ENCODE data around the gene DYNC1I1. TPM values are rescaled to one million over a fixed set of nuclear protein-coding genes. Genes with fewer than 3 reads are reported as not detected.

Gene DYNC1I1
- total RNA-seq, 2 donors from 2014 or later = not detected

- Mint-ChIP-seq H3K9me3 (peaks cover 5% of the 10 kb centered on the region), H3K27ac (no peak overlapping the region)
Measured at GRCh38 chr7:95883217-95883616, 110.9 kb downstream of the DYNC1I1 start.

DNA sequence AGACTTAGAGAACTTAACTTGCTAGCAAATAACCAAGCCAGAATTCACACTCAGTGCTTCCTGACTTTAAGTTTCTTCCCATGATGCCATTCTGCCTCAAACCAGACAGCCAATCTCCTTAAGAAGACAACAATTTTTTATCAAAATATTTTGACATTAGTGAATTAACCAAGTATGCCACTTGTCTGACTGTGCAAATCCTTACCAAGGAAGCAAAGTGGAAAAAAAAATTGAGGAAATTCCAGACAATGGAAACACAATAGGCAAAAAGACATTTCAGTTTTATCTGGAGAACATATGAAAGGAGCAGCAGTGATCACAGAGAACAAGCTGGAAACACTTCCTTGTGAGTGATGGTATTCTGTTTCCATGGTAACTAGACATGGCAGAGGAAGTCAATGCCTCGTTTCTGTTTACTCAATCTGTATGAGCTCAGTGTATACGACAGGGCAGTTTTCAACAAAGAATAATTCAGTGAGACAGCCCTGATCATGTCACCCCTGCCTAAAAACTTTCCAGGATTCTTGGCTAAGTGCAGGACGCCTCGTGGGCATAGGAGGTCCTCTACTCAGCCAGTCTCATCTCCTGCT lies 114.2 kb downstream of the DYNC1I1 start:
- no peak for DNase-seq (ENCODE audit: low spot score)
- no peaks in the 10 kb centered on the region for H3K4me1 Mint-ChIP-seq (ENCODE audit: low read depth in 2 of 2)
- no peak overlapping the region for H3K4me3 Mint-ChIP-seq
- H3K36me3 Mint-ChIP-seq = no peaks in the 10 kb centered on the region
- ATAC-seq = no peak
- H3K27ac Mint-ChIP-seq = no peak overlapping the region
- no peaks in the 10 kb centered on the region for H3K9me3 Mint-ChIP-seq
- H3K27me3 Mint-ChIP-seq = peaks cover 8 to 27% of the 10 kb centered on the region in 2 donors

More at GRCh38 chr7:95883217-95883616, 110.9 kb downstream of the DYNC1I1 start:
- H3K4me1 Mint-ChIP-seq (ENCODE audit: low read depth in 2 of 2) = no peaks in the 10 kb centered on the region
- H3K4me3 Mint-ChIP-seq = no peak overlapping the region
- no peak for ATAC-seq
- H3K36me3 Mint-ChIP-seq = no peaks in the 10 kb centered on the region
- peaks cover 12 to 39% of the 10 kb centered on the region in 2 donors for H3K27me3 Mint-ChIP-seq
- DNase-seq (ENCODE audit: low spot score) = no peak

GRCh38 chr7:95893484-95893883 lies 121.1 kb downstream of the DYNC1I1 start:
- ATAC-seq (no peak), DNase-seq (ENCODE audit: low spot score) (no peak)
- Mint-ChIP-seq H3K27me3 (peaks cover 10 to 14% of the 10 kb centered on the region in 2 donors), H3K27ac (no peak overlapping the region), H3K36me3 (no peaks in the 10 kb centered on the region), H3K4me1 (ENCODE audit: low read depth in 2 of 2) (no peaks in the 10 kb centered on the region), H3K9me3 (no peaks in the 10 kb centered on the region), H3K4me3 (no peak overlapping the region)

GRCh38 chr7:95897557-95898251 lies 125.3 kb downstream of the DYNC1I1 start:
- Mint-ChIP-seq H3K4me1 (ENCODE audit: low read depth in 2 of 2) (no peaks in the 10 kb centered on the region), H3K27ac (no peak overlapping the region), H3K36me3 (no peaks in the 10 kb centered on the region), H3K4me3 (no peak overlapping the region), H3K9me3 (no peaks in the 10 kb centered on the region), H3K27me3 (peaks cover 7% of the 10 kb centered on the region in 2 donors)
- no peak for DNase-seq (ENCODE audit: low spot score)
- ATAC-seq = no peak

DNA sequence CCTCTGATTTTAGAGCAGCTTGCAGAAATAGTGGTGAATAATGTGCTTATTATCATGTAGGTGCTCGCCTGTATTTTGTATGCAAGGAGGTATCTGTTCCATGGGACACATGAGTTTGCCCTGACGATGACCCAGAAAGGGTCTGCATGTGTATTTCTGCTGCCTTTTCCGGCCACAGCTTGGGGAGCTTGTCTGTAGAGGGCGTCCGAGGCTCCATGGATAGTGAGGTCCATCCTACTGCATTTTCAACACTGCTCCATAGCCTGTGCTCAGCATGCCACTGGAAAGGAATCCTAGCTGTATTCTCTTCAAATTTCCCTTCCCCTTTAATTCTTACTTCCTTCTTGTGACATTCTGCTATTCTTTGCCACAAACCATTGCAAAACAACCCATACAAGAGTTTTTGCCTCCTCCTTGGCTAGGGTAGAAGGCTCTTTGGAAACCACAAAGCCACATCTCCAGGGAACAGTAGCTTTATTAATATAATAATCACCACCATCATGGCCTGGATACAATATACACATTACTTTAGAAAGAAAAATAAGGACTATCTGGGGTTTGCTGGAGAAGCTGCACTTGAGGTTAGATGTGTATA lies 127.7 kb downstream of the DYNC1I1 start:
- Mint-ChIP-seq H3K9me3 (no peaks in the 10 kb centered on the region), H3K4me1 (ENCODE audit: low read depth in 2 of 2) (no peaks in the 10 kb centered on the region), H3K27ac (no peak overlapping the region), H3K27me3 (peaks cover 8 to 16% of the 10 kb centered on the region in 2 donors), H3K36me3 (no peaks in the 10 kb centered on the region), H3K4me3 (no peak overlapping the region)
- DNase-seq (ENCODE audit: low spot score) (no peak), ATAC-seq (no peak)

GRCh38 chr7:95901006-95901405 lies 128.7 kb downstream of the DYNC1I1 start:
- Mint-ChIP-seq H3K9me3 (no peaks in the 10 kb centered on the region), H3K27me3 (peaks cover 8 to 16% of the 10 kb centered on the region in 2 donors), H3K4me1 (ENCODE audit: low read depth in 2 of 2) (no peaks in the 10 kb centered on the region), H3K4me3 (no peak overlapping the region), H3K36me3 (no peaks in the 10 kb centered on the region), H3K27ac (no peak overlapping the region)
- DNase-seq (ENCODE audit: low spot score) (no peak), ATAC-seq (no peak)

- H3K4me3 Mint-ChIP-seq = no peak overlapping the region
- H3K27me3 Mint-ChIP-seq = peaks cover 14 to 17% of the 10 kb centered on the region in 2 donors
- no peaks in the 10 kb centered on the region for H3K36me3 Mint-ChIP-seq
- DNase-seq (ENCODE audit: low spot score) (no peak), ATAC-seq (no peak)
- H3K27ac Mint-ChIP-seq = no peak overlapping the region
- H3K9me3 Mint-ChIP-seq = no peaks in the 10 kb centered on the region
- no peaks in the 10 kb centered on the region for H3K4me1 Mint-ChIP-seq (ENCODE audit: low read depth in 2 of 2)
Measured at GRCh38 chr7:95904099-95904498, 131.7 kb downstream of the DYNC1I1 start.

- ATAC-seq = no peak
- H3K4me3 Mint-ChIP-seq = no peak overlapping the region
- no peak overlapping the region for H3K27ac Mint-ChIP-seq
- H3K27me3 Mint-ChIP-seq = peaks cover 18 to 20% of the 10 kb centered on the region in 2 donors
- no peak for DNase-seq (ENCODE audit: low spot score)
- H3K9me3 Mint-ChIP-seq = no peaks in the 10 kb centered on the region
- H3K36me3 Mint-ChIP-seq = no peaks in the 10 kb centered on the region
- H3K4me1 Mint-ChIP-seq (ENCODE audit: low read depth in 2 of 2) = no peaks in the 10 kb centered on the region
Measured at GRCh38 chr7:95905167-95905566, 132.8 kb downstream of the DYNC1I1 start.

- Mint-ChIP-seq H3K4me3 (no peak overlapping the region), H3K27me3 (peaks cover 24 to 33% of the 10 kb centered on the region in 2 donors), H3K4me1 (ENCODE audit: low read depth in 2 of 2) (no peaks in the 10 kb centered on the region), H3K27ac (no peak overlapping the region), H3K9me3 (no peaks in the 10 kb centered on the region), H3K36me3 (no peaks in the 10 kb centered on the region)
- ATAC-seq (no peak), DNase-seq (ENCODE audit: low spot score) (no peak)
Measured at GRCh38 chr7:95906851-95907250, 134.5 kb downstream of the DYNC1I1 start.

- Mint-ChIP-seq H3K36me3 (no peaks in the 10 kb centered on the region), H3K27ac (no peak overlapping the region), H3K9me3 (no peaks in the 10 kb centered on the region), H3K4me3 (no peak overlapping the region), H3K4me1 (ENCODE audit: low read depth in 2 of 2) (no peaks in the 10 kb centered on the region), H3K27me3 (peaks cover 24 to 33% of the 10 kb centered on the region in 2 donors)
- ATAC-seq (no peak), DNase-seq (ENCODE audit: low spot score) (no peak)
Measured at GRCh38 chr7:95907337-95907736, 135.0 kb downstream of the DYNC1I1 start.

DNA sequence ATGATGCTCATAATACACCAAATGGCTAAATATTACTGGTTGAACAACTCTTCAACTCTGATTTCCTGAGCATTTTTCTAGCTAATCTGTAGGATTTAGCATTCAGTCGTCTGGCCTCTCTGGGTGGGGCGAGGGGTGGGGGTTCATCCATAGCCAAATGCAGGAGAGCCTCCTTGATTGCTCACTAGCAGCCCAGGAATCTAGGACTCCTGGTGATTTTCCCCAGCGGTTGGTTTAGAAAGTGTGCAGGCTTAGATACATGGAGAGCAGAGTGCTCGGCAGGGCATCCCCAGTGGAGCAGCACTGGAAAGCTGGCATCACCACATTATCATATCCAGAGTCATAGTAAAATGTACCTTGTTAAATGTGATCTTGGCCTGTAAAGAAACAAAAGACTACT lies 136.1 kb downstream of the DYNC1I1 start:
- no peak overlapping the region for H3K4me3 Mint-ChIP-seq
- H3K27me3 Mint-ChIP-seq = peaks cover 27 to 31% of the 10 kb centered on the region in 2 donors
- DNase-seq (ENCODE audit: low spot score) (no peak), ATAC-seq (no peak)
- no peaks in the 10 kb centered on the region for H3K9me3 Mint-ChIP-seq
- no peaks in the 10 kb centered on the region for H3K4me1 Mint-ChIP-seq (ENCODE audit: low read depth in 2 of 2)
- H3K36me3 Mint-ChIP-seq = no peaks in the 10 kb centered on the region
- no peak overlapping the region for H3K27ac Mint-ChIP-seq

DNA sequence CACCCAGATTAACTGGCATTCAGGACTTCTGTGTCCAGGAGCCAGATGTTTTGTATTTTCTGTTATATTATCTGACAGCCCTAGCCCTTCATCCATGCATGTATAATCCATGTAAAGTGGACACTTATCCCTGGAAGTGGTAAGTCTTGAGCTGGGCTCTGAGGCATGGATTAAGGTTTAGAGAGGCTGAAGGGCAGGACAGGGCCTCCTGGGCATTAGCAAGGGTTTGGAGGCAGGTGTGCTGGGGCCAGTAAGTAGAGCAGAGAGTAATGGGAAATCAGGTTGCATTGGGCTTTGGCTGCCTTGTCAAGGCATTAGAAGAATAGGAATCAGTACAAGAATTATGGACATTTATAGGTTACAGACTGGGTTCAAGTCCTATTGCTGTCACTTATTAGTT lies 138.0 kb downstream of the DYNC1I1 start:
- ATAC-seq (no peak), DNase-seq (ENCODE audit: low spot score) (no peak)
- H3K36me3 Mint-ChIP-seq = no peaks in the 10 kb centered on the region
- H3K27ac Mint-ChIP-seq = no peak overlapping the region
- H3K4me1 Mint-ChIP-seq (ENCODE audit: low read depth in 2 of 2) = no peaks in the 10 kb centered on the region
- peaks cover 24 to 26% of the 10 kb centered on the region in 2 donors for H3K27me3 Mint-ChIP-seq
- H3K9me3 Mint-ChIP-seq = no peaks in the 10 kb centered on the region
- H3K4me3 Mint-ChIP-seq = no peak overlapping the region

- ATAC-seq (no peak), DNase-seq (ENCODE audit: low spot score) (no peak)
- H3K9me3 Mint-ChIP-seq = no peaks in the 10 kb centered on the region
- no peak overlapping the region for H3K4me3 Mint-ChIP-seq
- H3K27me3 Mint-ChIP-seq = peaks cover 7 to 14% of the 10 kb centered on the region in 2 donors
- no peaks in the 10 kb centered on the region for H3K36me3 Mint-ChIP-seq
- H3K27ac Mint-ChIP-seq = no peak overlapping the region
- peaks cover 5 to 6% of the 10 kb centered on the region in 2 donors for H3K4me1 Mint-ChIP-seq (ENCODE audit: low read depth in 2 of 2)
Measured at GRCh38 chr7:95915731-95916130, 143.4 kb downstream of the DYNC1I1 start.

GRCh38 chr7:95916573-95917297 lies 144.4 kb downstream of the DYNC1I1 start:
- DNase-seq (ENCODE audit: low spot score) = peak; percentile 69
- Mint-ChIP-seq H3K27ac (no peak overlapping the region), H3K9me3 (no peaks in the 10 kb centered on the region), H3K4me1 (ENCODE audit: low read depth in 2 of 2) (peaks cover 5 to 6% of the 10 kb centered on the region in 2 donors), H3K4me3 (no peak overlapping the region), H3K36me3 (no peaks in the 10 kb centered on the region), H3K27me3 (peaks cover 0 to 10% of the 10 kb centered on the region in 2 donors)
- ATAC-seq = no peak
